Fibroblast of gingiva (primary cell): ENCODE data around the gene PARD3.

Experiments used
- DNase-seq: peaks from one replicate; pipeline ENCODE4 v3.0.0-alpha.2; 2011; ENCODE audit warnings: low read depth

Gene PARD3

GRCh38 chr10:34537629-34538231 is 277.4 kb downstream of the PARD3 start:
- no peak for DNase-seq

GRCh38 chr10:34535872-34536271 is 279.2 kb downstream of the PARD3 start:
- DNase-seq: no peak

- DNase-seq: no peak
Measured at GRCh38 chr10:34530778-34531177, 284.3 kb downstream of the PARD3 start.

GRCh38 chr10:34528320-34528719 is 286.8 kb downstream of the PARD3 start:
- peak; percentile 85 for DNase-seq

- DNase-seq: peak; percentile 97
Measured at GRCh38 chr10:34526758-34527730, 288.1 kb downstream of the PARD3 start.

GRCh38 chr10:34526186-34526585 is 288.9 kb downstream of the PARD3 start:
- no peak for DNase-seq

GRCh38 chr10:34524369-34525091 is 290.6 kb downstream of the PARD3 start:
- no peak for DNase-seq

- no peak for DNase-seq
Measured at GRCh38 chr10:34523017-34523767, 291.9 kb downstream of the PARD3 start.

- peak; percentile 27 for DNase-seq
Measured at GRCh38 chr10:34522546-34522945, 292.6 kb downstream of the PARD3 start.

GRCh38 chr10:34520510-34520909 is 294.6 kb downstream of the PARD3 start:
- DNase-seq: no peak

GRCh38 chr10:34520084-34520483 is 295.0 kb downstream of the PARD3 start:
- DNase-seq: no peak

- DNase-seq: no peak
Measured at GRCh38 chr10:34514290-34514689, 300.8 kb downstream of the PARD3 start.

- DNase-seq: no peak
Measured at GRCh38 chr10:34513636-34514035, 301.5 kb downstream of the PARD3 start.

- DNase-seq: no peak
Measured at GRCh38 chr10:34507217-34507616, 307.9 kb downstream of the PARD3 start.

- no peak for DNase-seq
Measured at GRCh38 chr10:34506786-34507185, 308.3 kb downstream of the PARD3 start.

- DNase-seq: peak; percentile 13
Measured at GRCh38 chr10:34505338-34505737, 309.8 kb downstream of the PARD3 start.

GRCh38 chr10:34504534-34504933 is 310.6 kb downstream of the PARD3 start:
- no peak for DNase-seq

- no peak for DNase-seq
Measured at GRCh38 chr10:34503704-34504103, 311.4 kb downstream of the PARD3 start.

- DNase-seq: no peak
Measured at GRCh38 chr10:34499612-34500279, 315.4 kb downstream of the PARD3 start.

- DNase-seq: peak; percentile 40
Measured at GRCh38 chr10:34498821-34499220, 316.3 kb downstream of the PARD3 start.

- no peak for DNase-seq
Measured at GRCh38 chr10:34495938-34496337, 319.2 kb downstream of the PARD3 start.
